ENCODE data around the gene C16orf89. TPM values are rescaled to one million over a fixed set of nuclear protein-coding genes. Genes with fewer than 3 reads are reported as not detected.

Gene C16orf89
- total RNA-seq, 4 donors from 2014 or later, result 0.62 to 21.0 (median 7.7) TPM

DNA sequence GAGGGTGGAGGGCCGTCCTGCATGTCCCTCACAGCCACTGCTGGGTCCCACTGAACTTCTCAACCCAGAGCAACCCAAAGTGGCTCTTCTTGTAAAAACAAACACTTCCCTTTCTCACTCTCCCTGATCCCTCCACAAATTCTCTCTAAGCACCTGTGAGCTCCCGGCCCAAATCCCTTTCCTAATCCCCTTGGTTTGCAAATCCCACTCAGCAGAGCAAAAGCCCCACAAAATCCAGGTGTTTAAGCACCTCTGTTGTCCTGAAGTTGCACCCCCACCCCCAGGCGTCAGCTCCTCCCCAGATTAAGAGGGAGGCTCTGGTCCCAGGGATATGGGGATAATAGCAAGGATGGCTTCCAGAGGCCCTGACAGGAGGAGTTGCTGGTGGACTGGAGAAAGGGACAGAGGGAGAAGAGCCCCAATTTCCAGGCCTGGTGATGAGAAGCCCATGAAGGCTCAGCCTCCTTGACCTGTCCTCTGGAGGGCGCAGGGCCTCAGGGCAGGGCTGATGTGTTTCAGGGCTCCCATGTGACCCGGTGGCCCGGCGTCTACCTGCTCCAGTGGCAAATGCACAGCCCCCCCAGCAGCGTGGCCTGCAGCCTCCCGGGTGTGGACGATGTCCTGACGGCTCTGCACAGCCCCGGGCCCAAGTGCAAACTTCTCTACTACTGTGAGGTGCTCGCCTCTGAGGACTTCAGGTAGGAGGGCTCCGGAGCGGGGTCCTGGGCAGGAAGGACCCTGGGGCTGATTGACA lies 55.0 kb downstream of the C16orf89 start:
- Histone ChIP-seq H3K27me3 (peaks cover 24% of the 10 kb centered on the region), H3K27ac (no peak overlapping the region), H3K4me3 (no peak overlapping the region), H3K4me1 (no peaks in the 10 kb centered on the region), H3K9me3 (no peaks in the 10 kb centered on the region), H3K36me3 (no peaks in the 10 kb centered on the region)
- TF ChIP-seq POLR2AphosphoS5 (IDR thresholded peaks at IDR 0.05) (no peak), POLR2A (IDR thresholded peaks at IDR 0.05) (no peak), EP300 (IDR thresholded peaks at IDR 0.05) (no peak)
- TF ChIP-seq, protein P1, sequence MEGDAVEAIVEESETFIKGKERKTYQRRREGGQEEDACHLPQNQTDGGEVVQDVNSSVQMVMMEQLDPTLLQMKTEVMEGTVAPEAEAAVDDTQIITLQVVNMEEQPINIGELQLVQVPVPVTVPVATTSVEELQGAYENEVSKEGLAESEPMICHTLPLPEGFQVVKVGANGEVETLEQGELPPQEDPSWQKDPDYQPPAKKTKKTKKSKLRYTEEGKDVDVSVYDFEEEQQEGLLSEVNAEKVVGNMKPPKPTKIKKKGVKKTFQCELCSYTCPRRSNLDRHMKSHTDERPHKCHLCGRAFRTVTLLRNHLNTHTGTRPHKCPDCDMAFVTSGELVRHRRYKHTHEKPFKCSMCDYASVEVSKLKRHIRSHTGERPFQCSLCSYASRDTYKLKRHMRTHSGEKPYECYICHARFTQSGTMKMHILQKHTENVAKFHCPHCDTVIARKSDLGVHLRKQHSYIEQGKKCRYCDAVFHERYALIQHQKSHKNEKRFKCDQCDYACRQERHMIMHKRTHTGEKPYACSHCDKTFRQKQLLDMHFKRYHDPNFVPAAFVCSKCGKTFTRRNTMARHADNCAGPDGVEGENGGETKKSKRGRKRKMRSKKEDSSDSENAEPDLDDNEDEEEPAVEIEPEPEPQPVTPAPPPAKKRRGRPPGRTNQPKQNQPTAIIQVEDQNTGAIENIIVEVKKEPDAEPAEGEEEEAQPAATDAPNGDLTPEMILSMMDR (IDR thresholded peaks at IDR 0.05), result no peak
- WGBS, 2 donors (ENCODE audit: low coverage in 1 of 2), result no CpG with 5 or more reads among the region's 15 CpGs
- no peak for ATAC-seq

DNA sequence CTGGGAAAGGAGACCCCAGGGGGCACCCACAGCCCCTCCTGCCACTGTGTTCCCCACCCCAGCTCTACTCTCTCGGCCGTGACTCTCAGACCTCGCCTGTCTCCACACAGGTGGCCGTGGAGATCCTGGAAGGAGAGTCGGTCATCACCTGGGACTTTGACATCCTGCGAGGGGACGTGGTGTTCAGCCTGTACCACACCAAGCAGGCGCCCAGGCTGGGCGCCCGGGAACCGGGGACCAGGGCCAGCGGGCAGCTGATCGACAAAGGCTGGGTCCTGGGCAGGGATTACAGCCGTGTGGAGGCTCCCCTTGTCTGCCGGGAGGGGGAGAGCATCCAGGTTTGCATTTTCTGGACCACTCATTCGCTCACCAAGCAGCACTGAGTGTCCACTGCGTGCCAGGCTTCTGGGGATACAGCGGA lies 57.4 kb downstream of the C16orf89 start:
- WGBS, 2 donors (ENCODE audit: low coverage in 1 of 2), result no CpG with 5 or more reads among the region's 18 CpGs
- no peak overlapping the region for H3K4me3 ChIP-seq
- H3K27ac ChIP-seq, result no peak overlapping the region
- no peaks in the 10 kb centered on the region for H3K4me1 ChIP-seq
- no peaks in the 10 kb centered on the region for H3K9me3 ChIP-seq
- ATAC-seq, result no peak
- peaks cover 26% of the 10 kb centered on the region for H3K27me3 ChIP-seq
- H3K36me3 ChIP-seq, result no peaks in the 10 kb centered on the region
- TF ChIP-seq EP300 (IDR thresholded peaks at IDR 0.05) (no peak), POLR2AphosphoS5 (IDR thresholded peaks at IDR 0.05) (no peak), POLR2A (IDR thresholded peaks at IDR 0.05) (no peak)
- TF ChIP-seq, protein P1 (IDR thresholded peaks at IDR 0.05), result no peak

DNA sequence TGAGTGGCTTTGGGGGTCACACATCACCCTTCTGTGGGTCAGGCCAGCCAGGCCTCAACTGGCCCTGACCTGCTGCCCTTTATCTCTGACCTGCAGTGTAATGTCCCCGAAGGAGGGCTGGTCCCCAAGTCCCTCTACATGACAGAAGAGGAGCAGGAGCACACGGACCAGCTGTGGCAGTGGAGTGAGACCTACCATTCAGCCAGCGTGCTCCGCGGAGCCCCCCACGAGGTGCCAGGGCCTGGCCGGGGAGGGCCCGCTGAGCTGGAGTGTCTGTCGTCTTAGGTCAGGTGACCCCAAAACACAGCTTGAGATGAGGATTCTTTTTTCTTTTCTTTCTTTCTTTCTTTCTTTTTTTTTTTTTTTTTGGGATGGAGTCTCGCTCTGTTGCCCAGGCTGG lies 58.5 kb downstream of the C16orf89 start:
- peaks cover 27% of the 10 kb centered on the region for H3K27me3 ChIP-seq
- no peaks in the 10 kb centered on the region for H3K9me3 ChIP-seq
- H3K4me1 ChIP-seq, result no peaks in the 10 kb centered on the region
- no peak overlapping the region for H3K27ac ChIP-seq
- WGBS, 2 donors (ENCODE audit: low coverage in 1 of 2), result 69 to 80% methylated on average over 3 of the region's 10 CpGs
- no peak for ATAC-seq
- TF ChIP-seq POLR2AphosphoS5 (IDR thresholded peaks at IDR 0.05) (no peak), POLR2A (IDR thresholded peaks at IDR 0.05) (no peak), EP300 (IDR thresholded peaks at IDR 0.05) (no peak)
- TF ChIP-seq, protein P1 (IDR thresholded peaks at IDR 0.05), result no peak
- H3K4me3 ChIP-seq, result no peak overlapping the region
- no peaks in the 10 kb centered on the region for H3K36me3 ChIP-seq

DNA sequence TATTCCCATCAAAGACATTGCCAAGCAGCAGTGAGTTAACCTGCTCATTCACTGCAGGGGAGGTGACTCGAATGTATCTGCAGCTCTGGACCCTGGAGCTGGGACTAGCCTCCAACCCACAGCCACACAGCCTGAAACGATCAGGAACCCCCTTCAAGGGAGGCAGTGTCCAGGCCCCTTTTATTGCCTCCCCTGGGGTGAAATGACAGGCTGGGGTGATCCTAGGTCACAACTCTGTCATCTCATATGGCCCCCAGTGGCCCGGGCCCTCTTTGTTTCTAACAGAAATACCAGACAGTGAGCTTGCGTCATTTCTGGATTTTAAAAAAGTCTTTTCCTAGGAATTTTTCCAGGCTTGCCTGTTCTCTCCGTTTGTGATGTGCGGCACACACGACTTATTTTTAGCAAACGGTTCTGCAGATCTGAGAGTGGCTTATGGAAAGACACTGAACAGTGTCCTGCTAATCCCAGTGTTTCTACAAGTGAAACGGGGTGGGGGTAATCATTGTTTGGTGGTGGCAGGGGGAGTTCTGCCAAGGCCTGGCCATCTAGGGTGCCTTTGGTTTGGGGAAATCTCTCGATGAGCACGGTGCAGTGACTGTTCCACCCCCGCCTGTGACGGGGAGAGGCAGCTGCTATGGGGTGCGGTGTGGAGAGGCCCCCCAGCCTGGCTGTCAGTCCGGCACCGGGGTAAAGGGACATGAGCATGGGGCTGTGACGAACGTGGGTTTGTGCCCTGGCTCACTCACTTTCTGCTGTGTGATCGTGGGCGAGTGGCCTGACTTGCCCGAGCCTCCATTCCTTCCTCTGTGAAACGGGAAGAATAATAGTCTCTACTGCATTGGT lies 59.2 kb downstream of the C16orf89 start:
- ATAC-seq, result no peak
- no peak for TF ChIP-seq POLR2AphosphoS5 (IDR thresholded peaks at IDR 0.05)
- TF ChIP-seq EP300 (IDR thresholded peaks at IDR 0.05), result no peak
- no peak for TF ChIP-seq POLR2A (IDR thresholded peaks at IDR 0.05)
- TF ChIP-seq, protein P1 (IDR thresholded peaks at IDR 0.05), result no peak
- Histone ChIP-seq H3K9me3 (no peaks in the 10 kb centered on the region), H3K36me3 (no peaks in the 10 kb centered on the region), H3K27ac (no peak overlapping the region), H3K4me1 (no peaks in the 10 kb centered on the region), H3K4me3 (no peak overlapping the region), H3K27me3 (peaks cover 20% of the 10 kb centered on the region)
- WGBS, 2 donors (ENCODE audit: low coverage in 1 of 2), result 49% methylated on average over 11 of the region's 22 CpGs; no CpG with 5 or more reads in 1 of the 2 donors
